Measurements from ENCODE around the gene CARM1. TPM values are rescaled to one million over a fixed set of nuclear protein-coding genes. Genes with fewer than 3 reads are reported as not detected.
A peak's percentile ranks its signal among the peaks of the same experiment; 100 is the strongest.
"Not testable (repeated sequence)": the region's sequence is repeated elsewhere in the genome, so short reads cannot be mapped to it uniquely, and the experiment has no call there.

CARM1 gene
- total RNA-seq, 1 donor from 2014 or later, result 9.2 TPM

DNA sequence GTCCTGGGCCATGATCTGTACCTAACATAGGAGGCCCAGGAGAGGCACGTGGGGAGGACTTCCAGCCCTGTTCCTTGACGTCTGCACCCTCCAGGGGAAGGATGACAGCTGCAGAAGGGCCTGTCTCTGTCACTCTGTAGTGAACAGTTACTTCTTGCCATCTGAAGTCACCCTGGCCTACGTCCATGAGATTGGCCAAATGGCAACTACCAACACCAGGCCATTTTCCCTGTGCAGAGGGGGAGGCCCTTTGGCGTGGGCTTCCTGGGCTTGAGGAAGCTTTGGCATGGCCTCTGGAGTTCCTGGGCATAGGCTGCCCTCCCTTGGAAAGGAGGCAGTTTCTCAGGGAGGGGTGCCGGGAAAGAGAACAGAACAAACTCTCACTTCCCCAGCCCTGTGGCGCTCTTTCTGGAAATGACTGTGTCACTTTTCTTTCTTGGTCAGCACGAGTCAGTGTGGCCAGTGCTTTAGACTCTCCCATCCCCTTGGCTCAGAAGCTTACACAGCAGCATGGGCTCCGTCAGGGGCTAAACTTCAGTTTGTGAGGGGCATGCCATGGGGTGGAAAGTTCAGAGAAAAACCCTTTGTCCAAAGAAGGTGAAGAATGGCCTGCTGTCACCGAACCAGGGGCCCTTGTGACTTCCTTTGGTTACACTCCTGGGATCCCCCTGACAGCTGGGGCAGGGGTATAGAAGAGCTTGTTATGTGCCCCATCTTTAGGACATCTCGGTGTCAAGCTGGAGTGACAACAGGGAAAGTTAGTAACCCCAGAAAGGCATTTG, 5.3 kb downstream of the CARM1 start:
- DNase-seq (ENCODE audit: low read depth), result no peak

GRCh38 chr19:10877608-10878007, 6.3 kb downstream of the CARM1 start:
- DNase-seq (ENCODE audit: low read depth), result not testable (repeated sequence)

More for the DNA sequence above, 5.3 kb downstream of the CARM1 start:
- Histone ChIP-seq H3K36me3 (ENCODE audit: control insufficient read depth, insufficient read depth, low read length) (peaks cover 1% of the 10 kb centered on the region), H3K4me3 (ENCODE audit: low read depth, low read length) (no peak overlapping the region), H3K27me3 (ENCODE audit: control insufficient read depth, insufficient read depth, low read length) (no peaks in the 10 kb centered on the region)
- no peak for TF ChIP-seq CTCF (IDR thresholded peaks at IDR 0.05; ENCODE audit: insufficient read depth, low read length, severe bottlenecking)
- no peak for FAIRE-seq

DNA sequence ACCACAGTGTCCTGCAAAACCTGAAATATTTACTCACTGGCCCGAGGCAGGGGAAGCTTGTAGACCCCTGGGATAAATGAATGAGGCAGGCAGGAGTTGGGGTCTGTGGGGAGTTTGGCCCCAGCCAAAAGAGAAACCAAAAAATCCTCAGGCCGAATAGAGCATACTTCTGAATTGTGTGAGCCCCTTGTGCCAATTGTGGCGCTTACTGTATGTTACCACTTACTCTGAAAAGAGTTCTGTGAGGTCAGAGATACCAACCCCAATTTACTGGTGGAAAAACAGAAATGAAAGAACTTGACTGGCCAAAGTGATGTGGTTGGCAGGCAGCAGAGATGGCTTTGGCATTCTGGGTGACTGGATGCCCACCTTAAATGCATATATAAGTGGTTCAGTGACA, 6.9 kb downstream of the CARM1 start:
- TF ChIP-seq CTCF (IDR thresholded peaks at IDR 0.05; ENCODE audit: insufficient read depth, low read length, severe bottlenecking), result no peak
- FAIRE-seq, result no peak
- Histone ChIP-seq H3K27me3 (ENCODE audit: control insufficient read depth, insufficient read depth, low read length) (no peaks in the 10 kb centered on the region), H3K36me3 (ENCODE audit: control insufficient read depth, insufficient read depth, low read length) (peaks cover 5% of the 10 kb centered on the region), H3K4me3 (ENCODE audit: low read depth, low read length) (no peak overlapping the region)
- no peak for DNase-seq (ENCODE audit: low read depth)

More at GRCh38 chr19:10877608-10878007, 6.3 kb downstream of the CARM1 start:
- not testable (repeated sequence) for H3K4me3 ChIP-seq (ENCODE audit: low read depth, low read length); H3K36me3 ChIP-seq (ENCODE audit: control insufficient read depth, insufficient read depth, low read length); FAIRE-seq; H3K27me3 ChIP-seq (ENCODE audit: control insufficient read depth, insufficient read depth, low read length)

DNA sequence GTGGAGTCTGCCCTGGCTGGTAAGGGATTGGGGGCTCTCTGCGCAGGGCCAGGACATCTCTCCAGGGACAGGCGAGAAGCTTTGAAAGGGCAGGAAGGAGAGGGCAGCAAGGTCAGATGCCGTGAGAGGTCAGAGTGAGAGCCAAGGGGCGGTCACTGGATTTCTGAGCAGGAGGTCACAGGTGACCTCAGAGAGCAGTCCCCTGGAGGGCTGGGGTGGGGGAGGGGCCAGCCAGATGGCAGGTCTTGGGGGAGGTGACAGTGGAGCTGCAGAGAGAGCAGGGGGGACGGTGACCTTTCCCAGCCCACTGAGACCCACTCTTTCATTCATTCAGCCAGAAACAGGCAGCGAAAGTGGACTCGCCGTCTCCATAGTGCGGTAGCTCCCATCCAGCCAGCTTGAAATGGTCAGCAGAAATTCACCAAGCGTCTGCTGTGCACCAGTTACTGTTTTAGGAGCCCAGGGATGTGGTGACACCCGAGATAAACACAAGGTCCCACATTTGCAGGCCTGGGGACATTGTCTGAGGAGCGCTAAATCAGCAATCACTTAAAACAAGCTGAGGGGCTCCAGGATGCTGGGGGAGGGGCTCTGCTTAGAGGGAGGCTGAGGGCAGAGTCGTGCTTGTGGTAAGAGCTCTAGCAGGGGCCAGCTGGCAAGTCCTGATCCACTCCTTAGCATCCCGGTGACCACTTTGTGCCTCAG, 10.2 kb downstream of the CARM1 start:
- TF ChIP-seq CTCF (IDR thresholded peaks at IDR 0.05; ENCODE audit: insufficient read depth, low read length, severe bottlenecking), result no peak
- FAIRE-seq (no peak), DNase-seq (ENCODE audit: low read depth) (no peak)
- H3K27me3 ChIP-seq (ENCODE audit: control insufficient read depth, insufficient read depth, low read length), result no peaks in the 10 kb centered on the region
- peaks cover 5% of the 10 kb centered on the region for H3K36me3 ChIP-seq (ENCODE audit: control insufficient read depth, insufficient read depth, low read length)
- no peak overlapping the region for H3K4me3 ChIP-seq (ENCODE audit: low read depth, low read length)

- no peak for TF ChIP-seq CTCF (IDR thresholded peaks at IDR 0.05; ENCODE audit: insufficient read depth, low read length, severe bottlenecking)
Measured at GRCh38 chr19:10882108-10882457, 10.7 kb downstream of the CARM1 start.

DNA sequence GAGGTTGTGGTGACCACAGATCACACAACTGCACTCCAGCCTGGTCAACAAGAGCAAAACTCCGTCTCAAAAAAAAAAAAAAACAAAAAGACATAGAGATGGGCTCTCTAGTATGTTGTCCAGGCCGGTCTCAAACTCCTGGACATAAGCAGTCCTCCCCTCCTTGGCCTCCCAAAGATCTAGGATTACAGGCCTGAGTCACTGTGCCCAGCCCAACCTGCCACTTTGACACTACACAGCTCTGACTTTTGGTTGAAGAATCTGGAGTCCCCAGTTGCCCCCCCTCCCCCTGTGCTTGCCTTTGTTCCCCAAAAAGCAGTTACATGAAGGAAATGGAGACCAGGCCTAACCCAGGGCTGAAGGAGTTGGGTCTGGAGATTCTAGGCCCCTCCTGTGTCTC, 12.9 kb downstream of the CARM1 start:
- FAIRE-seq (no peak), DNase-seq (ENCODE audit: low read depth) (peak; percentile 47)
- no peak overlapping the region for H3K4me3 ChIP-seq (ENCODE audit: low read depth, low read length)
- TF ChIP-seq CTCF (IDR thresholded peaks at IDR 0.05; ENCODE audit: insufficient read depth, low read length, severe bottlenecking), result no peak
- H3K27me3 ChIP-seq (ENCODE audit: control insufficient read depth, insufficient read depth, low read length), result no peaks in the 10 kb centered on the region
- H3K36me3 ChIP-seq (ENCODE audit: control insufficient read depth, insufficient read depth, low read length), result peaks cover 5% of the 10 kb centered on the region

More at GRCh38 chr19:10882108-10882457, 10.7 kb downstream of the CARM1 start:
- peaks cover 5% of the 10 kb centered on the region for H3K36me3 ChIP-seq (ENCODE audit: control insufficient read depth, insufficient read depth, low read length)
- FAIRE-seq (no peak), DNase-seq (ENCODE audit: low read depth) (no peak)
- H3K27me3 ChIP-seq (ENCODE audit: control insufficient read depth, insufficient read depth, low read length), result no peaks in the 10 kb centered on the region
- no peak overlapping the region for H3K4me3 ChIP-seq (ENCODE audit: low read depth, low read length)

Data from bronchial epithelial cell (primary cell).